ENCODE data around the gene STAT4.

Gene STAT4

DNA sequence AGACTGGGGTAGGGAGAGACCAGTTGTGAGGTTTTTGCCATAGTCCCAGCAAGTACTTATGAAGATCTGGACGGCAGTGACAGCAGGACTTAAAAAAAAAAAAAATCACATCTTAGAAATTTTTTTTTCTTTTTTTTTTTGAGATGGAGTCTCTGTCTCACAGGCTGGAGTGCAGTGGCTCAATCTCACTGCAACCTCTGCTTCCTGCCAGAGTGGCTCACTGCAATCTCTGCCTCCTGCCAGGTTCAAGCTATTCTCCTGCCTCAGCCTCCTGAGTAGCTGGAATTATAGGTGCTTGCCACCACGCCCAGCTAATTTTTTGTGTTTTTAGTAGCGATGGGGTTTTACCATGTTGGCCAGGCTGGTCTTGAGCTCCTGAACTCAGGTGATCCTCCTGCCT, 22.4 kb upstream of the STAT4 start:
- FAIRE-seq = no peak

DNA sequence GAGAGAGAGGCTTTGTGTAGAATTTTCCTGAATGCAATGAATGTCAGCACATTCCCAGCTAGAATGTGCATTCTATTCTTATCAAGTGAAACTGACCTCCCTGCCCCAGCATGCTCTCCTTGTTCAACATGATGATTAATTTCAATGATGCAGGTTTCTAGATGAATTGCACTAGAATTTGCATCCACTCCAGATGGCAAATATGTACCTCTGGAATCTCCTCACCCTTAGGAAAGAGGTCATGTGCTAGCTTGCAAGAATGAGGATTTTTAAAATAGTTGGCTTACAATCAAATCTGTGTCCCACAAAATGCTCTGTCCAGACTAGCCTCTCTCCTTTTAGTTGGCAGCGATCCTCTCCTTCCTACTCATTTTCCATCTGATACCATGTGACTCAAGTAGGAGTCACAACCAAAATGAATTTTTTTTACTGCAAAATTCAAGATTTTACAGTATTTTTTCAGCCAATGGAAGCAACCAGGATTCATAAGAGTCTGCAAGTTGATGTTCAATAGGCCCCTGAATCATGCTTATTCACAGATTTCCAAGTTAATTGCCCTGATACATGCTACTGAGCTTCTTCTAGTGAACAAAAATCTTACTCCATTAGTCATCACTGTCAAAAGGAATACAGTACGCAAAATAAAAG, 21.0 kb upstream of the STAT4 start:
- no peak for FAIRE-seq

GRCh38 chr2:191171286-191171685, 20.5 kb upstream of the STAT4 start:
- FAIRE-seq = no peak

DNA sequence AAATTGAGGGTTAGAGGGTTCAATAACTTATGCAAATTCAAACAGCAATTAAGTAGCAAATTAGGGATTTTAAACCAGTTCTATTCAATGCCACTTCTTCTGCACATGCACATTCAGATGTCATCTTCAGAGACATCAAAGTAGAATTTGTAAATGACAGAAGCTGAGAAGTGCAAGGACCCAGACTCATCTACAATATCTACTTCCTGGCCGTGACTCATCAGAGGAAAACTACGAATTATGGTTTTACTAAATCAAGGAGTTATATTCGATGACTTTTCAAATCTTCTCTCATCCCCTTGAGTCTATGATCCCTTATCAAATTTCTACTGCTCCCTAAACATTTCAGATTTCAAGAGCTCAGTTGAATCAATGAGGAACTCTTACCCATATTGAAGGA, 20.0 kb upstream of the STAT4 start:
- FAIRE-seq = no peak

DNA sequence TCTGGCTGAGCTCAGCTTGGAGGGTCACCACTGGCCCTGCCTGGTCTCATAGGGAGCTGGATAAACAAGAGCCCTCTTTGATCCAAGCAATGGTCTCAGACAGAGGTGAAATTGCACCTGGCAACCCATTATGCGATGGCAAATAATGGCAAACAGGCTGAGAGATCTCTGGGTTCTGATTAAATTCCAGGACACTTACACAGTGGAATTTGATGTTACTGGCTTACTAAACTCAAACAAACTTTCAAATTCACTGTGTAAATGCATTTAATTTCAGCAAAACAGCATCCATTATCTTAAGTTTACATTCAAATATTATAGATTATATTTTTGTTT, 19.5 kb upstream of the STAT4 start:
- no peak for FAIRE-seq

- FAIRE-seq = no peak
Observed at GRCh38 chr2:191169456-191170300, 18.9 kb upstream of the STAT4 start.

DNA sequence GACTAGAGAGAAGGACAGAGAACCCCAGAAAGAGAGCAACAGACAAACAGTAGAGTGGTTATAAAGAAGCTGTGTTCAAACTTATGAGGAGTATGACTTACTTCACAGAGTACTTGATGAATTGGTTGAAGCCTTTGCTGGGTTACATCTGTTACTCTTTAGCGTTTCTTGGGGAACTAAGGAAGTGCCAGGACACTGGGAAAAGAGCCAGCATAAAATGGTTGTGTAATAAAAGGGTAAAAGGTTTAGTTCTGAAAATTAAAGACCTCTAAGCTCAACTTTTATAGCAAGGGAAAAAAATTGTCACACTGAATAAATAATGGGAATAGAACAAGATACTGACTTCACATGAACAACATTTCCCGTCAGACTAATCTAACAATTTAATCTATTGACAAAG, 17.0 kb upstream of the STAT4 start:
- FAIRE-seq = no peak

- no peak for FAIRE-seq
Observed at GRCh38 chr2:191166756-191167445, 16.1 kb upstream of the STAT4 start.

DNA sequence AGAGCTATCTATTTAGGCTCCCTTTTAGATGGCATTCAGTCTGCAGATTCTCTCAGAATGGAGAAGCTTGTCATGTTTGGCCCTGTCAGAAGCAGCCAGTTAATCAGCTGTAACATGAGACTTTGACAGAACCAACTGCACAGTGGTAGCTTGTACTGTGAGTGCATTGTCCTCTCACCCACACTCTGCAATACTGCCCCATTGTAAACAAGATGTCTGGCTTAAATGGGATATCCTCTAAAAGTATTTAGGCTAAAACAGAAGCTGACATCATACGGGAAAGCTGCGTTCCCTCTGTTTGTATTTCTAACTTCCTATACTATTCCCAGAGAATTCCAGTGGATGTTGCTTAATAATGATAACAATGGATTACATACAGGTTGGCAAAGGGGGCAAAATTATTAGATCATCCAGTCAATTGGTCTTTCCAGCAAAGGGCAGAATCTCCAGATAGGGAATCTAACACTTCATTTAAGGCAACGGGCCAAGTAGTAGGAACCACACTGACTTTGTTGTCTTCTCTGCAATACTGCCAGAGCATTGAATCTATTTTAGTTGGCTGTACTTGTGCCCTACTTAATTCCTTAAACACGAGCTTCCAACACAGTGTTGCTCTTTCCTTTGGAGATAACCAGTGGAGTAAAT, 15.4 kb upstream of the STAT4 start:
- FAIRE-seq = no peak

- no peak for FAIRE-seq
Observed at GRCh38 chr2:191165176-191165643, 14.4 kb upstream of the STAT4 start.

- FAIRE-seq = no peak
Observed at GRCh38 chr2:191158747-191159146, 8.0 kb upstream of the STAT4 start.

DNA sequence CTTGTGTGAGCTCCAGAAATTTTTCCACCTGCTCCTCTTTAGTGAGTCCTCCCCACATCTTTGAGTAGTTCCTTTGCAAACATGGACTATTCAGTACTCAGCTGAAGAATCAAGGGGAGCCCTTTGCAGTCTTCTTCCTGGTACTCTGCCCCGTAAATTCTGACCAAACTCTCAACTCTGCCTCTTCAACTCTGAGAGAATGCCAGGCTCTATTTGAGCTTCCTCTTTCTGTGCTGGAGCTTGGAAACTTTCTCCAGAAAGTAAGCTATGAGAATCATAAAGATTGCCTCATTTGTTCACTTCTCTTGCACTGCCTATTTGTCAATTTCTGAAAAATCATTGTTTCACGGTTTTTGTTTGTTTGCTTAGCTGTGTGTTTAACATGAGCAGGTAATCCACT, 7.4 kb upstream of the STAT4 start:
- FAIRE-seq = no peak

DNA sequence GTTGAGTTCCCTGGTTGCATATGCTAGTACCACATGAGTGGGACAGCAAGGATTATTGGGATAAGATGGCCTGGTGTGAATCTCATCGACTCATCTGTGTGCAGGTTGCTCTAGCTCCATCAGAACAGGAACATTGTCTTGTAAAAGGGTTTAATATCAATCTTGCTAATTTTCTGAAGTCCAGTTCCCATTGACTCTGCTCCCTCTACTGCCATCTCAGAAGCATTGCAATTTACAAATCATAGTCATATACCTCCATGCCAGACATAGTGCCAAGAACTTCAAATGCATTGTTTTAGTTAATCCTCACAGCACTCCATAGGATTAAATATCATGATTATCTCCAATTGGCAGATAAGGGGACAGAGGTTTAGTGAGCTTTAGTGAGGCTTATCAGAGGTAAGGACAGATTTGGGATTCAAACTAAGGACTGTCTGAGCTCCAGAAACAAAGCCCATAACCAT, 4.8 kb upstream of the STAT4 start:
- no peak for FAIRE-seq

DNA sequence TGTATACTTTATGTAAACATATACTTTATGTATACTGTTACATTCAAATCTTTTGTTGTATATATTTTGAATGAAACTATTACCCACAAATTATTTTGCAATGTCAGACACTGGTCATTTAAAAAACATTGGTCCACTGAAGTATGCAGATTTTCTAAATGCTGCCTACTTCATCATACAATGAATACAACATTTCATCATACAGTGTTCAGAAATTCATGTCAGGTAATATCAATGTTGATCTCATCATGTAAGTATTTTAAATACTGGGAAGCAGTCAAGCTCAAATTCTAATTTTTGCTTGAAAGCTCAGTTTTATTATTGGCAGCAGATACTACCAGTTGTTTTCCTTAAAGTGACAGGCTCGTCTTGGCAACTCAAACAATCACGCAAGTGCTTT, 2.9 kb upstream of the STAT4 start:
- no peak for FAIRE-seq

DNA sequence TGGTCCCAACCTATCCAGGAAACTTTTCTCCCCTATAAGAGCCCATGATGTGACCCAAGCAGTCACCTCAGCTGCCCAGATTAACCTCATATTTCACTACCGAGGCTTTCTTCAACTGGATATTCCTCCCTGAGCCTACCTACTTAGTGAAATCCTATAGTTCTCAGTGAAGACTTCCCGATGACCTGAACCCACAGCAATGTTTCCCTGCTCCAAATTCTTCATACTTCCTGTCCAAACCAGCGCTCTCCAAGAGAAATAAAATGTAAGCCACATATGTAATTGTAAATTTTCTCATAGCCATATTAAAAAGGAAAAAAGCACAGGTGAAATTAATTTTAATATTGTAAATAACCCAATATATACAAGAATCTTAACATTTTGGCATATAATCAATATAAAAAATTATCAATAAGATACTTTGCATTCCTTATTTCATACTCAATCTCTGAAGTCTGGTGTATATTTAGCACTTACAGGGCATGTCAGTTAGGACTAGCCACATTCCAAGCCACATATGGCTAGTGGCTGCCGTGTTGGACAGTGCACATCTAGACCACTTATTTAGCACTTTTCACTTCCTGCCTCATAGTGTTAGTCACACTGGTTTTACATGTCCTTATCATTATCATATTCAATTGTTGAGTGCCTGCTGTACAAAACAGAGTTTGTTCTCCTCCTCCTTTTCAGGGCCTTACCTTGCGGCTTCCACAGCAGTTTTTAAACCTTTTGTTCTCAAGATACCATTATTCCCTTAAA, 1.9 kb upstream of the STAT4 start:
- no peak for FAIRE-seq

GRCh38 chr2:191151331-191151730, 537 bp upstream of the STAT4 start:
- FAIRE-seq = no peak

DNA sequence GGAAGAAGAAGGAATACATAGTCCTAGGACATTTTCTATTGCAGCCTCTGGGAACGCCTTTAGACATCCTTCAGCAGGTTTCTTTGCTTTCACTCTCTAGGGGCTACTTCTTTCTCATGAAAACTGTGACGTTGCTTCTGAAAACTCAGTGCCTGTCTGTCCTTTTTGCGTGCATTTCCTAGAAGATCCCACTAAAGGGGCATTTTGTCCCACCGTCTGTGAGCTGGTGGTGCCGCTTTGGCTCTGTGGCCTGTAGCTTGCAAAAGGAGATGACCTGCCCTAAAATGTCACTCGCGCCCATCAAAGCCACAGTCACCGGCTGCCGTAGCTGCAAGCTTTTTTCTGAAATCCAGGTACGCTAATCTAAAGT, 579 bp downstream of the STAT4 start:
- FAIRE-seq = no peak

DNA sequence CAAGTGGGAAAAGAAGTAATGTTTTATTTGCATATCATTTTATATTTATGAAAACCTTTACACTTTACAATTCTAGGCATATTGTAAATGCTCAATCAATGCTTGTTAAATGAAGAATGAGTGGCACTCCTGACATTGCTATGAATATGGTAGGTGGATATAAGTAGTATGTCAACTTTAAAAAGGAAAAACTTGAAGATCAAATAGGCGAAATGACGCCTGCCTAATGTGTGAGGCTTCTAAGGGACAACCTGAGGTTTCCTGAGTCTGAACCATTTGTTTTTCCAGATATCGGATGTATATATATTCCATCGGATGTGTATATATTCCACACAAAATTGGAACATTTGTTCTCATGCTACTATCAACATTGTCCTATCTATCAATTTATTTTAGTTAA, 1.4 kb downstream of the STAT4 start:
- FAIRE-seq = no peak

- no peak for FAIRE-seq
Observed at GRCh38 chr2:191148791-191149190, 2.0 kb downstream of the STAT4 start.

DNA sequence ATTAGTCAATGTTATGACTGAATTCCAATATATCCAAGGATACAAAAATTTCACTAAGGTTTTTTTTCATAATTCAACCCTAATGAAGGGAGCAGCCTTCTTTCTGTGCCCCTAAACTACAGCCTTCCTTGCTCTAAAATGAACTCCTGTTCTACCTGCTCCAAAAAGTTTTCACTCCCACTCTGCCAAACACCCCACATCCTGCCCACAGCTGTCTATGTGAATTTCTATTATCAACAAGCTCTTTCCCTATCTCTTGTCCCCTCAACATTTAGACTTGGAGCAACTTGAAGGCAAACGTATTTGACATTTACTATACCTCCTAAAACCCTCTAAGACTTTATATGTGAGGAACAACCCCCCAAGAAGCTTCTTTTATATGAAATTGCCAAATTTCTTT, 2.5 kb downstream of the STAT4 start:
- no peak for FAIRE-seq

- FAIRE-seq = no peak
Observed at GRCh38 chr2:191145769-191146471, 4.9 kb downstream of the STAT4 start.

DNA sequence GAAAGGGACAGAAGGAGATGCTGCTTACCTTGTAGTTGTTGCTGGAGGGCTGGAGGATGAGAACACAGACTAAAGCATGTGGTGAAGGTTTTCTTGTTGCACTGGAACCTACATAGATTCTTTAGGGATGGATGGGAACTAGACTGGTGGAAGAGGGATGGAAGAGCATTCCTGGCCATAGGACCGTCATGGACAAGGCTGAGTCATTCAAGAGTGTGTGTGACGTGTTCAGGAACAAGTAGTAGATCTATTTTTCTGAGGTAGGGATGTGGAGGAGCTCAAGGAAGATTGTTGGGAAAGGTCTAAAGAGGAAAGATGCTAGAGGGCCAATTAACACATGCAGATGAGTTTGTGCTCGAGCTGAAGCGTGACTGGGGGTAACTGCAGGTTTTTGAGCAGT, 6.6 kb downstream of the STAT4 start:
- FAIRE-seq = no peak
